ENCODE data around the gene ANKRD34B.

The ANKRD34B gene

GRCh38 chr5:80569086-80569960, 757 bp downstream of the ANKRD34B start:
- no peak for DNase-seq

- DNase-seq, result no peak
These were observed 1.8 kb downstream of the ANKRD34B start for GRCh38 chr5:80568251-80568650.

- no peak for DNase-seq
These were observed 3.3 kb downstream of the ANKRD34B start for GRCh38 chr5:80566711-80567259.

- no peak for DNase-seq
These were observed 4.8 kb downstream of the ANKRD34B start for GRCh38 chr5:80565330-80565729.

- DNase-seq, result no peak
These were observed 10.8 kb downstream of the ANKRD34B start for GRCh38 chr5:80559244-80559643.

GRCh38 chr5:80555099-80555498, 15.0 kb downstream of the ANKRD34B start:
- DNase-seq, result no peak

GRCh38 chr5:80554646-80555045, 15.4 kb downstream of the ANKRD34B start:
- no peak for DNase-seq

- no peak for DNase-seq
These were observed 28.7 kb downstream of the ANKRD34B start for GRCh38 chr5:80541392-80541791.

- no peak for DNase-seq
These were observed 29.4 kb downstream of the ANKRD34B start for GRCh38 chr5:80540691-80541090.

- DNase-seq, result no peak
These were observed 53.3 kb downstream of the ANKRD34B start for GRCh38 chr5:80516826-80517225.

- no peak for DNase-seq
These were observed 60.7 kb downstream of the ANKRD34B start for GRCh38 chr5:80509362-80509761.

GRCh38 chr5:80508844-80509243, 61.2 kb downstream of the ANKRD34B start:
- no peak for DNase-seq

GRCh38 chr5:80507663-80508062, 62.4 kb downstream of the ANKRD34B start:
- no peak for DNase-seq

Measured in left hindlimb (tissue), 1 donor.